Panc1 (cell line): Measurements from ENCODE around the gene GATAD2B. TPM values are rescaled to one million over a fixed set of nuclear protein-coding genes. Genes with fewer than 3 reads are reported as not detected.

ENCODE experiments used
- ATAC-seq: fragments of 200-7000 bp; cut with Tn5 transposase; 2 replicates; pipeline ENCODE4 v1.9.1; 2020; ENCODE audit warnings: mild to moderate bottlenecking, moderate library complexity
- BruUV-seq: library from RNA; stranded (reverse); fragments of 400-500 nt; replicated peaks from 2 replicates; lab custom pipeline; 2021; lab: Mats Ljungman, UMichigan
- CTCF ChIA-PET: fragments of 300-600 bp; sonication (Branson Sonifier 250); formaldehyde crosslinking; loops from one replicate; lab custom pipeline; 2022; ENCODE audit warnings: antibody characterized with exemption; lab: Charles Lee
- POLR2A ChIA-PET: fragments of 300-600 bp; sonication (Branson Sonifier 250); formaldehyde crosslinking; loops from one replicate; lab custom pipeline; 2022; ENCODE audit warnings: antibody characterized with exemption; lab: Charles Lee
- DNase-seq: peaks from one replicate; pipeline ENCODE4 v3.0.0-alpha.2; 2010; ENCODE audit warnings: low read depth, low spot score
- H3K27ac ChIP-seq: 2 replicates; pipeline ENCODE4 v1.5.1; 2011; ENCODE audit warnings: mild to moderate bottlenecking, low read length, inconsistent platforms
- H3K27me3 ChIP-seq: fragments of 200-500 bp; sonication (Bioruptor generic); 2 replicates; pipeline ENCODE4 v1.6.0; 2014; ENCODE audit warnings: low read length, inconsistent platforms; ENCODE audit not compliant: control insufficient read depth, insufficient read depth
- H3K36me3 ChIP-seq: fragments of 200-500 bp; sonication (Bioruptor generic); 2 replicates; pipeline ENCODE4 v1.5.1; 2014; ENCODE audit warnings: inconsistent platforms, mild to moderate bottlenecking, low read length, moderate library complexity; ENCODE audit not compliant: control insufficient read depth, insufficient read depth
- H3K4me1 ChIP-seq: 2 replicates; pipeline ENCODE4 v1.5.1; 2011; ENCODE audit warnings: inconsistent platforms, mild to moderate bottlenecking, low read length, moderate library complexity; ENCODE audit not compliant: control insufficient read depth, insufficient read depth
- H3K4me3 ChIP-seq, 2 experiments: 2 replicates each; pipeline ENCODE4 v1.5.1; 2011 to 2012; ENCODE audit warnings: low read depth in 2 of 2, low read length in 2 of 2, mild to moderate bottlenecking in 2 of 2, inconsistent platforms in 1 of 2, moderate library complexity in 1 of 2
- H3K9me3 ChIP-seq: fragments of 200-500 bp; sonication (Bioruptor generic); 2 replicates; pipeline ENCODE4 v1.5.1; 2014; ENCODE audit warnings: low read depth, mild to moderate bottlenecking, inconsistent platforms, low read length, moderate library complexity; ENCODE audit not compliant: control insufficient read depth, insufficient read depth
- CTCF ChIP-seq: fragments of 450-650 bp; IDR thresholded peaks from 2 replicates; pipeline ENCODE4 v1.5.1; 2017; ENCODE audit warnings: mild to moderate bottlenecking
- POLR2AphosphoS5 ChIP-seq: IDR thresholded peaks from 2 replicates; pipeline ENCODE4 v1.6.1; 2012; ENCODE audit warnings: mild to moderate bottlenecking, low read depth, low read length, moderate library complexity
- REST ChIP-seq, 2 experiments: IDR thresholded peaks; 2 replicates each; pipeline ENCODE4 v1.6.1; 2011 to 2012; ENCODE audit warnings: low read depth in 2 of 2, control low read depth in 1 of 2, low read length in 1 of 2, mild to moderate bottlenecking in 1 of 2, moderate library complexity in 1 of 2; ENCODE audit not compliant: insufficient read depth in 1 of 2
- SIN3A ChIP-seq: IDR thresholded peaks from 2 replicates; pipeline ENCODE4 v1.6.1; 2012; ENCODE audit warnings: low read depth, mild to moderate bottlenecking, low read length, moderate library complexity, borderline replicate concordance; ENCODE audit not compliant: insufficient read depth
- TCF7L2 ChIP-seq: IDR thresholded peaks from 2 replicates; pipeline ENCODE4 v1.6.1; 2011; ENCODE audit warnings: mild to moderate bottlenecking, low read depth, low read length, inconsistent platforms
- in situ Hi-C: cut with HindIII; loops from 2 replicates; pipeline ENCODE4 v1.10.0; 2016; ENCODE audit warnings: low sequenced_read_pairs, low pct_unique_long_range_greater_than_20kb
- intact Hi-C: fragments of 100-400 bp; cut with micrococcal nuclease; formaldehyde crosslinking; loops from one replicate; pipeline ENCODE4 v1.10.0; 2022; ENCODE audit not compliant: unreplicated experiment
- total RNA-seq: library from RNA; stranded (reverse); gene quantifications from one replicate; pipeline ENCODE4 v1.2.1, GENCODE V29; 2021; ENCODE audit not compliant: unreplicated experiment

Gene GATAD2B
- total RNA-seq, 1 experiment from 2014 or later: 47.2 TPM

GRCh38 chr1:153831026-153831425 is 91.7 kb downstream of the GATAD2B start:
- Histone ChIP-seq H3K27me3 (no peaks in the 10 kb centered on the region), H3K36me3 (no peaks in the 10 kb centered on the region; the same call in 1 of the 2 replicates), H3K27ac (no peak overlapping the region), H3K4me1 (no peaks in the 10 kb centered on the region), H3K4me3 (no peak overlapping the region), H3K9me3 (no peaks in the 10 kb centered on the region)
- ATAC-seq (no peak), DNase-seq (no peak)
- intact Hi-C loops (no loop called here), in situ Hi-C loops (no loop called here)
- no TSS peak for BruUV-seq
- TF ChIP-seq SIN3A (no peak), POLR2AphosphoS5 (no peak), REST (IDR thresholded peaks at IDR 0.05; ENCODE audit: insufficient read depth in 1 of 2, low read depth in 2 of 2, low read length in 1 of 2) (no peak), TCF7L2 (no peak), CTCF (no peak)
- ChIA-PET CTCF (interaction anchor here (0.6 kb wide), 1 partner anchor 21 kb away, joined by 3 read pairs; no protein-coding TSS in a partner anchor), POLR2A (no interaction called here)

- BruUV-seq: TSS peak; percentile 61
- Histone ChIP-seq H3K4me3 (no peak overlapping the region), H3K27ac (no peak overlapping the region), H3K27me3 (no peaks in the 10 kb centered on the region), H3K9me3 (no peaks in the 10 kb centered on the region), H3K4me1 (no peaks in the 10 kb centered on the region), H3K36me3 (no peaks in the 10 kb centered on the region; the same call in 1 of the 2 replicates)
- in situ Hi-C loops: no loop called here
- ATAC-seq: no peak; the same call in 1 of the 2 replicates
- no peak for DNase-seq
- ChIA-PET CTCF (interaction anchor here (0.6 to 0.7 kb wide), 2 partner anchors 119 to 197 kb away, joined by 9 to 12 read pairs; partner anchors contain the start of gene DENND4B), POLR2A (interaction anchor here (0.7 kb wide), 1 partner anchor 10 kb away, joined by 9 read pairs; no protein-coding TSS in a partner anchor)
- intact Hi-C loops: no loop called here
- no peak for TF ChIP-seq TCF7L2
- TF ChIP-seq CTCF: no peak
- TF ChIP-seq REST (IDR thresholded peaks at IDR 0.05; ENCODE audit: insufficient read depth in 1 of 2, low read depth in 2 of 2, low read length in 1 of 2): no peak
- TF ChIP-seq POLR2AphosphoS5: no peak
- no peak for TF ChIP-seq SIN3A
Observed at GRCh38 chr1:153827168-153827964, 95.4 kb downstream of the GATAD2B start.
